Right atrium auricular region (tissue), 2 donors: ENCODE measurements around the gene PLCB4. TPM values are rescaled to one million over a fixed set of nuclear protein-coding genes. Genes with fewer than 3 reads are reported as not detected.

Source experiments
- DNase-seq: peaks from one replicate; pipeline ENCODE4 v3.0.0-alpha.2; 2019; ENCODE audit warnings: low spot score
- H3K27ac ChIP-seq, 2 donors: fragments of 200-600 bp; sonication (generic); 1 replicate in 1 of 2; 2 replicates in 1 of 2; pipeline ENCODE4 v1.5.1; 2016 to 2019
- H3K27me3 ChIP-seq, 2 donors: fragments of 200-600 bp; sonication (generic); one replicate each; pipeline versions ENCODE4 v1.5.1 to v1.6.0; 2017 to 2019
- H3K36me3 ChIP-seq: fragments of 200-600 bp; sonication (generic); one replicate; pipeline ENCODE4 v1.5.1; 2016
- H3K4me1 ChIP-seq, 2 donors: fragments of 200-600 bp; sonication (generic); one replicate each; pipeline versions ENCODE4 v1.5.1 to v1.6.0; 2017 to 2019
- H3K4me3 ChIP-seq, 2 donors: fragments of 200-600 bp; sonication (generic); 1 replicate in 1 of 2; 2 replicates in 1 of 2; pipeline ENCODE4 v1.5.1; 2017 to 2019; ENCODE audit warnings: mild to moderate bottlenecking in 1 of 2, moderate library complexity in 1 of 2
- H3K9me3 ChIP-seq, 2 donors: fragments of 200-600 bp; sonication (generic); one replicate each; pipeline ENCODE4 v1.5.1; 2019
- CTCF ChIP-seq, 2 donors: fragments of 200-600 bp; sonication (generic); IDR thresholded peaks; one replicate each; pipeline ENCODE4 v1.5.1; 2019; ENCODE audit warnings: antibody characterized with exemption in 2 of 2
- total RNA-seq, 2 donors: library from RNA; depleted of rRNA; stranded (reverse); fragments of >200 nt; gene quantifications; one replicate each; pipeline ENCODE4 v1.1.0, GENCODE V29; 2016

The PLCB4 gene
- total RNA-seq, 2 donors from 2014 or later = 14.3 to 32.4 TPM

- peaks cover 16% of the 10 kb centered on the region for H3K36me3 ChIP-seq
- TF ChIP-seq CTCF (IDR thresholded peaks at IDR 0.05) = no peak
- H3K9me3 ChIP-seq = no peaks in the 10 kb centered on the region
- DNase-seq = no peak
- H3K27me3 ChIP-seq = no peaks in the 10 kb centered on the region
- peak overlapping the region in 1 of 2 donors; percentile 17 for H3K27ac ChIP-seq
- H3K4me1 ChIP-seq = peaks cover 0 to 6% of the 10 kb centered on the region in 2 donors
- H3K4me3 ChIP-seq = no peak overlapping the region
These were observed 391.6 kb downstream of the PLCB4 start for GRCh38 chr20:9460518-9460917.

- H3K36me3 ChIP-seq = peaks cover 3% of the 10 kb centered on the region
- no peaks in the 10 kb centered on the region for H3K9me3 ChIP-seq
- no peaks in the 10 kb centered on the region for H3K27me3 ChIP-seq
- no peak for DNase-seq
- TF ChIP-seq CTCF (IDR thresholded peaks at IDR 0.05) = peak in 1 of 2 donors; percentile 48
- H3K4me1 ChIP-seq = no peaks in the 10 kb centered on the region
- no peak overlapping the region for H3K4me3 ChIP-seq
- H3K27ac ChIP-seq = no peak overlapping the region
These were observed 399.1 kb downstream of the PLCB4 start for GRCh38 chr20:9467995-9468394.

GRCh38 chr20:9474835-9475415, 406.0 kb downstream of the PLCB4 start:
- DNase-seq = no peak
- Histone ChIP-seq H3K27me3 (no peaks in the 10 kb centered on the region), H3K4me3 (no peak overlapping the region), H3K27ac (no peak overlapping the region), H3K36me3 (peaks cover 9% of the 10 kb centered on the region), H3K9me3 (no peaks in the 10 kb centered on the region), H3K4me1 (no peaks in the 10 kb centered on the region)
- no peak for TF ChIP-seq CTCF (IDR thresholded peaks at IDR 0.05)

GRCh38 chr20:9475456-9475855, 406.6 kb downstream of the PLCB4 start:
- no peak overlapping the region for H3K27ac ChIP-seq
- H3K4me3 ChIP-seq = no peak overlapping the region
- TF ChIP-seq CTCF (IDR thresholded peaks at IDR 0.05) = no peak
- no peaks in the 10 kb centered on the region for H3K4me1 ChIP-seq
- peaks cover 9% of the 10 kb centered on the region for H3K36me3 ChIP-seq
- H3K27me3 ChIP-seq = no peaks in the 10 kb centered on the region
- H3K9me3 ChIP-seq = no peaks in the 10 kb centered on the region
- DNase-seq = no peak

- no peak overlapping the region for H3K27ac ChIP-seq
- peaks cover 9% of the 10 kb centered on the region for H3K36me3 ChIP-seq
- no peak for DNase-seq
- H3K27me3 ChIP-seq = no peaks in the 10 kb centered on the region
- TF ChIP-seq CTCF (IDR thresholded peaks at IDR 0.05) = no peak
- no peaks in the 10 kb centered on the region for H3K4me1 ChIP-seq
- no peaks in the 10 kb centered on the region for H3K9me3 ChIP-seq
- H3K4me3 ChIP-seq = no peak overlapping the region
These were observed 407.3 kb downstream of the PLCB4 start for GRCh38 chr20:9476174-9476573.

- Histone ChIP-seq H3K36me3 (peaks cover 9% of the 10 kb centered on the region), H3K27ac (no peak overlapping the region), H3K4me3 (no peak overlapping the region), H3K9me3 (no peaks in the 10 kb centered on the region), H3K27me3 (no peaks in the 10 kb centered on the region), H3K4me1 (no peaks in the 10 kb centered on the region)
- TF ChIP-seq CTCF (IDR thresholded peaks at IDR 0.05) = no peak
- no peak for DNase-seq
These were observed 407.8 kb downstream of the PLCB4 start for GRCh38 chr20:9476637-9477036.
